Measurements from ENCODE around the gene B4GALT2.

The B4GALT2 gene

GRCh38 chr1:44031252-44032169, 52.5 kb downstream of the B4GALT2 start, which contains the start of gene SLC6A9:
Gene SLC6A9, minus strand, starts transcription at chr1:44031462. Its CDS starts 7,185 bp downstream, at chr1:44024277.
- DNase-seq, result peak; percentile 32 to 40

- no peak for DNase-seq
These were observed 53.3 kb downstream of the B4GALT2 start for GRCh38 chr1:44032170-44032790.

- DNase-seq, result no peak
These were observed 54.1 kb downstream of the B4GALT2 start for GRCh38 chr1:44033041-44033575.

GRCh38 chr1:44033756-44034155, 54.7 kb downstream of the B4GALT2 start:
- no peak for DNase-seq

DNA sequence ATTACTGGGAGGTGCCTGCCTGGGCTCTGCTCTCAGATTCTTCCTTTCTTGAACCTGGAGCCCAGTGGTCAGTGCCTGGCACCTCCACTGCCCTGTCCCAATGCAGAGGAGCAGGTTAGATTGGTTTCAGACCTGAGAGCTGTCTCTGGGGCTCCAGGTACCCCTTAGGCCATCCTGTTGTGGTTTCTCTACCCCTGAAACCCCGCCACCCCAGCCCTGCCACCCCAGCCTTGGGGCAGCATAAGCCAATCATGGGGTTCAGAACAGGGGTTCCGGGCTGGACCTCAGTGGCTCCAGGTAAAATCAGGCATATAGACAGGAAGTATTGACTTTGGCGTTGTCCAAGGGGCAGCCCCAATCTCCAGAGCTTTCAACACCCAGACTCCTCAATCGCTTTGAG, 55.4 kb downstream of the B4GALT2 start:
- no peak for DNase-seq

DNA sequence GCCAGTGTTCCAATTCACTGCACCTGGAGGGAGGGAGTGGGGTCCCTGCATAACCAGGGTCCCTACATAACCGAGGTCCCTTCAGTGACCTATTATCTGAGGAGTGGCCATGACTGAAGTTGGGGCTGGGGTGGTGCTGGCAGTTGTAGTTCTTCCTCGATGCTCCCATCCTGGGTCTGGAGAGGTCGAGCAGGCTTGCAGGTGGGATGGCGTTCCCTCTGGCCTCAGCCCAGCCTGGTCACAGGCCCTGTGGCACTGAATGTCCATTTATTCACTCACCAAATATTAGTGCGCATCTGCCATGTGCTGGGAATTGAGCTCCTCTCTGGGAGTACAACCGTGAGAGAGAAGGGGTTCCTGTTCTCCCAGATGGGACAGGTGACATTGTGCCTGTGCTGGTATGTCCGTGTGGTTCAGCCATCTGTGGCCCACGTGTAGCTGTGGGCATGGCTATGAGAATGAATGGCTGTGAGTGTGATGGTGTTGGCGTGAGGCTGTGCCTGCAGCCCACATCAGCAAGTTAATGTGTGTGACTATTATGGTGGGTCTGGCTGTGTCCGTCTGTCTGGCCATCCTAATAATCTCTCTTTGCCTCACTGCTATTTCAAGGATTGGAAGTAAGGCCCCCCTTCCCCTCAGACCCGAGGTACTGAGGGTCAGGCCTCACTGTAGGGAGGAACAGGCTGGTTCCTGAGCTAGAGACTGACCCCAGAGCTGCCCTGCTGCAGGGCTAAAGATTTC, 56.1 kb downstream of the B4GALT2 start:
- no peak for DNase-seq

- DNase-seq, result no peak
These were observed 56.9 kb downstream of the B4GALT2 start for GRCh38 chr1:44035726-44036408.

DNA sequence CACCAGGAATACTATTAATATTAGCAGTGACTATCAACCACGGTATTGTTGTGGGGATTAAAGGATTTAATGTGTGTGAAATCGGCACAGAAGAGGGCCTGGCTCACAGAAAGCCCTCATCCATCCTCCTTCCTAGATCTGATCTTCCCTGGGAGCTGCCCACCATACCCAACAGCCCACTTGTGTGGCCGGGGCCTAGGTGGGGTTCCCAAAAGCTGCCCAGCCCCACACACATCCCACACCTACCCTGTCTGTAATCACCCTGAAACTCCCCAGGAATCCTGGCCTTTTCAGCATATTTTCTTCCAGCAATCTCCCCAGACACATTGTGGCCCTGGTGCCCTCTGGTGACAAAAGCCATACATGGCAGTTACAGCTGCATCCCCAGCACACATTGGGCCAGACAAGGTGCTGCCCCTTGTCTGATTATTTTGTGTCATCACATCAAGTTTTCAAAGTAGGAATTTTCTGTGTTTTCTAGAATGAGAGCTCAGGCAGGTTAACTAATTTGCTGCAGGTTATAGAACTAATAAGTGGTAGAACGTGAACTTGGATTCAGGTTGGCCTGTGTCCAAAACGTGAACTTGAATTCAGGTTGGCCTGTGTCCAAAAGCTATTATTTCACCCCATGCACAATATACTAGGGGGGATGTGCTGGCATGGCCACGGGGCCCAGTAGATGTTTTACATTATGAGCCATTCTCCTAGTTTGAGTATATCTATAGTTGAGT, 57.6 kb downstream of the B4GALT2 start:
- peak; percentile 62 to 65 for DNase-seq

GRCh38 chr1:44037154-44037553, 58.1 kb downstream of the B4GALT2 start:
- no peak for DNase-seq

DNA sequence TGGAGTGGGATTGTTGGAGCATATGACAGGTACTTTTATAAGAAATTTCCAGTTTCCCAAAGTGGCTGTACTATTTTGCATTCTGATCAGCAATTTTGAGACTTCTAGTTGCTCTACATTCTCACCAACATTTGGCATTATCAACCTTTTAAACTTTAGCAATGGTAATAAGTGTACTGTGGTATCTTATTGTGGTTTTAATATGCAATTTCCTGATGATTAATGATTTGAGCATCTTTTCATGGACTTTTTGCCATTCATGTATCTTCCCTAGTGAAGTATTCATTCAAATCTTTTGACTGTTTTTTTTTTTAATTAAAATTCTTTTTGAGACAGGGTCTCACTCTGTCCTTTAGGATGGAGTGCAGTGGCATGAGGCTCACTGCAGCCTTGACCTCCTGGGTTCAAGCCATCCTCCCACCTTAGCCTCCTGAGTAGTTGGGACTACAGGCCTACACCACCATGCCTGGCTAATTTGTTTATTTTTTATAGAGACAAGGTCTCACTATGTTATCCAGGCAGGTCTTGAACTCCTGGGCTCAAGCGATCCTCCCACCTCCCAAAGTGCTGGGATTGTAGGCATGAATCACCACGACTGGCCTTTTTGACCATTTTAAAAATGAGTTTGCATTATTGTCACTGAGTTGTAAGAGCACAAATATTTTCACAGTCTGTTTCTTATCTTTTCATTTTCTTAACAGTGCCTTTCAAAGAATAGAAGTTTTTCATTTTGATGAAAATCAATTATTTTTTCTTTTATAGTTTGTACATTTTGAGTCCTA, 60.1 kb downstream of the B4GALT2 start:
- no peak for DNase-seq

GRCh38 chr1:44040418-44040817, 61.4 kb downstream of the B4GALT2 start:
- DNase-seq, result no peak
